A673 (cell line): ENCODE measurements around the gene WDR36. TPM values are rescaled to one million over a fixed set of nuclear protein-coding genes. Genes with fewer than 3 reads are reported as not detected.

Experiments
- BruUV-seq: library from RNA; stranded (reverse); fragments of 400-500 nt; replicated peaks from 2 replicates; lab custom pipeline; 2021; lab: Mats Ljungman, UMichigan
- CTCF ChIA-PET: fragments of 300-600 bp; sonication (Branson Sonifier 250); formaldehyde crosslinking; loops from one replicate; lab custom pipeline; 2022; ENCODE audit warnings: antibody characterized with exemption; lab: Charles Lee
- POLR2A ChIA-PET: fragments of 300-600 bp; sonication (Branson Sonifier 250); formaldehyde crosslinking; loops from one replicate; lab custom pipeline; 2022; ENCODE audit warnings: antibody characterized with exemption; ENCODE audit not compliant: low non-redundant PET; lab: Charles Lee
- DNase-seq: peaks from one replicate; pipeline ENCODE4 v3.0.0-alpha.2; 2015; ENCODE audit warnings: low spot score
- H3K27ac ChIP-seq: fragments of 200-600 bp; sonication (generic); 2 replicates; pipeline ENCODE4 v1.5.1; 2016; ENCODE audit warnings: mixed run types, low read depth, mild to moderate bottlenecking, mixed read lengths, antibody characterized with exemption, low read length; ENCODE audit not compliant: poor library complexity, severe bottlenecking
- H3K27me3 ChIP-seq: fragments of 200-600 bp; sonication (generic); replicated peaks from 2 replicates; pipeline ENCODE4 v1.6.1; 2017; ENCODE audit warnings: mixed run types, low read depth, mild to moderate bottlenecking, mixed read lengths, antibody characterized with exemption, low read length; ENCODE audit not compliant: insufficient read depth, poor library complexity
- H3K36me3 ChIP-seq: fragments of 200-600 bp; sonication (generic); 2 replicates; pipeline ENCODE4 v1.6.1; 2016; ENCODE audit warnings: mixed run types, mild to moderate bottlenecking, mixed read lengths, antibody characterized with exemption, low read length; ENCODE audit not compliant: insufficient read depth, poor library complexity, severe bottlenecking
- H3K4me1 ChIP-seq: fragments of 200-600 bp; sonication (generic); 2 replicates; pipeline ENCODE4 v1.6.1; 2017; ENCODE audit warnings: mixed run types, mild to moderate bottlenecking, mixed read lengths, antibody characterized with exemption, low read length; ENCODE audit not compliant: insufficient read depth, poor library complexity, severe bottlenecking
- H3K4me3 ChIP-seq: fragments of 200-600 bp; sonication (generic); 2 replicates; pipeline ENCODE4 v1.5.1; 2016; ENCODE audit warnings: low read depth, mixed run types, mild to moderate bottlenecking, mixed read lengths, low read length; ENCODE audit not compliant: poor library complexity, severe bottlenecking
- H3K9me3 ChIP-seq: fragments of 200-600 bp; sonication (generic); 2 replicates; pipeline ENCODE4 v1.6.1; 2016; ENCODE audit warnings: mixed run types, low read depth, mild to moderate bottlenecking, mixed read lengths, antibody characterized with exemption, low read length; ENCODE audit not compliant: poor library complexity, severe bottlenecking
- EZH2 ChIP-seq: fragments of 200-600 bp; sonication (generic); IDR thresholded peaks from 2 replicates; pipeline ENCODE4 v1.6.1; 2017; ENCODE audit warnings: borderline replicate concordance, low read depth, mild to moderate bottlenecking, mixed read lengths, antibody characterized with exemption, low read length; ENCODE audit not compliant: poor library complexity, severe bottlenecking
- intact Hi-C: fragments of 100-400 bp; cut with micrococcal nuclease; formaldehyde crosslinking; loops from one replicate; pipeline ENCODE4 v1.10.0; 2022; ENCODE audit not compliant: unreplicated experiment
- total RNA-seq: library from RNA; stranded (reverse); gene quantifications from 2 replicates; pipeline ENCODE4 v1.2.3, GENCODE V29; 2021
- TF ChIP-seq, protein P1 (sequence below): fragments of 300-800, 200-600 bp; sonication (generic); conservative IDR thresholded peaks from 2 replicates; pipeline ENCODE4 v1.5.1; 2017; ENCODE audit warnings: low read depth, mild to moderate bottlenecking, antibody characterized with exemption, low read length, moderate library complexity, mixed read lengths

Gene WDR36
- total RNA-seq, 1 experiment from 2014 or later: 33.0 TPM

- CTCF ChIA-PET: no interaction called here
- Histone ChIP-seq H3K4me1 (no peaks in the 10 kb centered on the region), H3K4me3 (no peak overlapping the region), H3K27me3 (no peaks in the 10 kb centered on the region), H3K9me3 (no peaks in the 10 kb centered on the region), H3K36me3 (peaks cover 36% of the 10 kb centered on the region), H3K27ac (no peak overlapping the region)
- POLR2A ChIA-PET: no interaction called here
- TF ChIP-seq, protein P1, sequence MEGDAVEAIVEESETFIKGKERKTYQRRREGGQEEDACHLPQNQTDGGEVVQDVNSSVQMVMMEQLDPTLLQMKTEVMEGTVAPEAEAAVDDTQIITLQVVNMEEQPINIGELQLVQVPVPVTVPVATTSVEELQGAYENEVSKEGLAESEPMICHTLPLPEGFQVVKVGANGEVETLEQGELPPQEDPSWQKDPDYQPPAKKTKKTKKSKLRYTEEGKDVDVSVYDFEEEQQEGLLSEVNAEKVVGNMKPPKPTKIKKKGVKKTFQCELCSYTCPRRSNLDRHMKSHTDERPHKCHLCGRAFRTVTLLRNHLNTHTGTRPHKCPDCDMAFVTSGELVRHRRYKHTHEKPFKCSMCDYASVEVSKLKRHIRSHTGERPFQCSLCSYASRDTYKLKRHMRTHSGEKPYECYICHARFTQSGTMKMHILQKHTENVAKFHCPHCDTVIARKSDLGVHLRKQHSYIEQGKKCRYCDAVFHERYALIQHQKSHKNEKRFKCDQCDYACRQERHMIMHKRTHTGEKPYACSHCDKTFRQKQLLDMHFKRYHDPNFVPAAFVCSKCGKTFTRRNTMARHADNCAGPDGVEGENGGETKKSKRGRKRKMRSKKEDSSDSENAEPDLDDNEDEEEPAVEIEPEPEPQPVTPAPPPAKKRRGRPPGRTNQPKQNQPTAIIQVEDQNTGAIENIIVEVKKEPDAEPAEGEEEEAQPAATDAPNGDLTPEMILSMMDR: no peak
- TF ChIP-seq EZH2: no peak
- intact Hi-C loops: no loop called here
- no peak for DNase-seq
- BruUV-seq: no TSS peak
Observed at GRCh38 chr5:111116550-111116949, 24.4 kb downstream of the WDR36 start.

DNA sequence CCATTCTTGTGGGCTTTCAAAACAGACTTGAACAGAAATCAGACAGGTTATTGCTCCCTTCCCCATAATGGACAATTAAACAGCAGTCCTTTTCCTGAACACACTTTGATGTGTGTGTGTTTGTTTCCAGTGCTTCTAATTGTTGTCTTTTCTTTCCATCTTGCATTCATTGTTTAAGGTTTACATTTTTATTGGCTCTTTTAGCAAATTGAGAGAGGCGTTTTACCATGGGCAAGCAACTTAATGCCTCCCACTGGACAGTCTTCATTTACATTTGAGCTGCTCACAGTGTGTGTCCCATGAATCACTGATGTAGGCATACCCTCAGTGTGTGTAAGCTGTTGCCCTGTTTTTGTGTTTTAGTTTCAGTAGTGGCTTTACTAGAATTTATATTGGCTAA, 25.0 kb downstream of the WDR36 start:
- DNase-seq: peak; percentile 23
- no peak overlapping the region for H3K4me3 ChIP-seq
- peaks cover 38% of the 10 kb centered on the region for H3K36me3 ChIP-seq
- intact Hi-C loops: no loop called here
- no peak overlapping the region for H3K27ac ChIP-seq
- no peaks in the 10 kb centered on the region for H3K4me1 ChIP-seq
- POLR2A ChIA-PET: no interaction called here
- no peaks in the 10 kb centered on the region for H3K9me3 ChIP-seq
- no peak for TF ChIP-seq EZH2
- CTCF ChIA-PET: no interaction called here
- no TSS peak for BruUV-seq
- no peaks in the 10 kb centered on the region for H3K27me3 ChIP-seq

- peaks cover 58% of the 10 kb centered on the region for H3K36me3 ChIP-seq
- H3K4me3 ChIP-seq: no peak overlapping the region
- no peaks in the 10 kb centered on the region for H3K27me3 ChIP-seq
- H3K4me1 ChIP-seq: no peaks in the 10 kb centered on the region
- CTCF ChIA-PET: no interaction called here
- no peaks in the 10 kb centered on the region for H3K9me3 ChIP-seq
- POLR2A ChIA-PET: no interaction called here
- TF ChIP-seq EZH2: no peak
- intact Hi-C loops: no loop called here
- no peak overlapping the region for H3K27ac ChIP-seq
- DNase-seq: no peak
- no TSS peak for BruUV-seq
Observed at GRCh38 chr5:111119221-111119620, 27.1 kb downstream of the WDR36 start.

GRCh38 chr5:111119856-111120255, 27.7 kb downstream of the WDR36 start:
- no peaks in the 10 kb centered on the region for H3K27me3 ChIP-seq
- H3K27ac ChIP-seq: no peak overlapping the region
- DNase-seq: no peak
- intact Hi-C loops: no loop called here
- BruUV-seq: no TSS peak
- CTCF ChIA-PET: no interaction called here
- H3K36me3 ChIP-seq: peaks cover 64% of the 10 kb centered on the region
- TF ChIP-seq EZH2: no peak
- TF ChIP-seq, protein P1: no peak
- no peaks in the 10 kb centered on the region for H3K4me1 ChIP-seq
- no peaks in the 10 kb centered on the region for H3K9me3 ChIP-seq
- POLR2A ChIA-PET: no interaction called here
- no peak overlapping the region for H3K4me3 ChIP-seq
